Esophagus mucosa (tissue), 1 donor: ENCODE results near the gene ADAMTS17. TPM values are rescaled to one million over a fixed set of nuclear protein-coding genes. Genes with fewer than 3 reads are reported as not detected.
"Not testable (repeated sequence)": the region's sequence is repeated elsewhere in the genome, so short reads cannot be mapped to it uniquely, and the experiment has no call there.

Source experiments
- ATAC-seq: fragments of 200-7000 bp; cut with Tn5 transposase; one replicate; pipeline ENCODE4 v1.9.1; 2020
- total RNA-seq: library from RNA; stranded (reverse); gene quantifications from one replicate; pipeline ENCODE4 v1.2.4, GENCODE V29; 2023
- donor health status: DM: yes; HTN: yes; CAD: no.

Gene ADAMTS17
- total RNA-seq, 1 donor from 2014 or later, result 4.0 TPM

DNA sequence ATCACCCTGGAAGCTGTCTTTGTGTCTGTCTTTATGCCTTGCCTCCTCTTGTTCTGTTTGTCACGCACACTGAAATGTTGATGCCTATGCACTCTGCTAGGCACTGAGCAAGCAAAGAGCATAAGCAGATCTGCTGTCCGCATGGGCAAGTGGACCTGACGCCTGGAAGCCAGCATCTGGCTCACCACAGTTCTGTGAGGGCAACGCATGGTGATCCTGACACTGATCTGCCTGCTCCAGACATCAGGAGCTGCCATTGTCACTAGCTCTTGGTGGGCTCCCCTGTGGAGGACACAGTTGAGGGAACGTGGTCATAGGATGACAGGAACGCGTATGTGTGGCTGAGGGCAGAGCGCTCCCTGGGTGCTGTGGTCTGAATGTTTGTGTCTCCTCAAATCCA, 234.6 kb downstream of the ADAMTS17 start:
- ATAC-seq, result no peak

- ATAC-seq, result no peak
These were observed 235.0 kb downstream of the ADAMTS17 start for GRCh38 chr15:100106732-100107131.

GRCh38 chr15:100105101-100105500, 236.7 kb downstream of the ADAMTS17 start:
- no peak for ATAC-seq

- ATAC-seq, result no peak
These were observed 237.5 kb downstream of the ADAMTS17 start for GRCh38 chr15:100104245-100104644.

DNA sequence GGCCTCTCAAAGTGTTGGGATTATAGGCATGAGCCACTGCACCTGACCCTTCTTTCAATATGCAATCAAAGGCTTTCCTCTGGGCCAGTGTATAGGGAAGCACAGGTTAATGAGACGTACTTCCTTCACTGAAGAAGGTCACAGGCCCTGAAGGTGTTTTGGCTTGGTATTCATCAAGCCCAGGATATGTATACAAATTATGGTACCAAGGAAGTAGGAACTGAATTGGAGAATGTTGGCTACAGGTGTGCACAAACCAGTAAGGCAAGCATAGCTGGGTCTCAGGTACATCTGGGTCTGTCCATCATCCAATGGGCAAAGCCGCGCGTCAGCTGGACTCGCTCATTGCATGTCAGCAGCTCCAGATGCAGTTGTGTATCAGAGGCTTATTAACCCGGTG, 237.9 kb downstream of the ADAMTS17 start:
- ATAC-seq, result peak; percentile 89

- no peak for ATAC-seq
These were observed 240.2 kb downstream of the ADAMTS17 start for GRCh38 chr15:100101426-100102089.

- no peak for ATAC-seq
These were observed 240.8 kb downstream of the ADAMTS17 start for GRCh38 chr15:100100926-100101325.

GRCh38 chr15:100099976-100100375, 241.8 kb downstream of the ADAMTS17 start:
- no peak for ATAC-seq

DNA sequence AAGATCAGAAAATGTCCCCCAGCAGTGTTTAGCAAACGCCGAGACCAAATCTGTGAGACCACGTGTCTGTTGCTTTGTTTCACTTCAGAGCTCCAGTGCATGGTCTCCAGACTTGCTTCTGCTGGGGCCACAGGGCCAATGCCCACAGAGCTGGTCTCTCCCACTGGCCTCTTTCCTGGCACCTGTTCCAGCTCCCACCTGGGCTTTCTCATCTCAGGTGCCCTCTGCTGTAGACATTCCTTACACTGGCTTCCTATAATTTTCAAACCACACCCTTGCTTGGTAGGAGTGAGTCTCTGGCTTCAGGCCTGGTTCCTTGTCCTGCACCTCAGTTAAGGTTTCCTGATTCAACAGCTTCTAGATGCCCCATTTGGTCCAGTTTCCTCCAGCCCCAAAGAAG, 243.1 kb downstream of the ADAMTS17 start:
- no peak for ATAC-seq

DNA sequence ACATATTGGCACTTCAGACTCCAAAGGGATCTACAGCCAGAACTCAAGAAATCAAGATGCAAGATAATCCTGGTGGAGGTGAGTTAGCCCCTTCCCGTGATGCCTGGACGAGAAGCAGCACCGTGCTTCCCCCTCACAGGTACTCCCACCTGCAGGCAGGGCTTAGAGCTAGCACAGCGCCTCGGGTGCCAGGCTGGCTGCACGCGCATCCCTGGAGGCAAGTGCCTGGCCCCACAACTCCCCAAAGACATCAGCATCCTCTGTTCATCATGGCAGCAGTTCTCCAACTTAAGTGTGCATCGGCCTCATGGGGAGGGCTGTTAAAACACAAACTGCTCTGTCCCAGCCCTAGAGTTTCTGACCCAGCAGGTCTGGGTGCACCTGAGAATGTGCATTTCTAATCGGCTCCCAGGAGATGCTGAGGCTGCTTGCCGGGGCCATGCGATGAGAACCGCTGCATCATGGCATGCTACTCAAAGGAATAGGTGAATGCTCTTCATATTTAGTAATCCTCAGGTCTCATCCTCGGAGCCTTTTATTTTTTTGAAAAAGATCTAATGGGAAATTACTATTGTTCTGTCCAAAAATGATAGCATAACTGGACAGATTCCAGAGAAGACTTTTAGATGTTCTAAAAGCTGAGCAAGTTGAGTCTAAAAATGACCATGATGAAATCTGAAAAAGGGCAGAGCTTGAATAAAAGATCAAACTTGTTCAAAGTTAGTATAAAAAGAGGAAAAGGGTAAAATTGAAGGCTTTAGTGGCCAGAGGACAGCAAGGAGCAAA, 244.2 kb downstream of the ADAMTS17 start:
- ATAC-seq, result no peak

DNA sequence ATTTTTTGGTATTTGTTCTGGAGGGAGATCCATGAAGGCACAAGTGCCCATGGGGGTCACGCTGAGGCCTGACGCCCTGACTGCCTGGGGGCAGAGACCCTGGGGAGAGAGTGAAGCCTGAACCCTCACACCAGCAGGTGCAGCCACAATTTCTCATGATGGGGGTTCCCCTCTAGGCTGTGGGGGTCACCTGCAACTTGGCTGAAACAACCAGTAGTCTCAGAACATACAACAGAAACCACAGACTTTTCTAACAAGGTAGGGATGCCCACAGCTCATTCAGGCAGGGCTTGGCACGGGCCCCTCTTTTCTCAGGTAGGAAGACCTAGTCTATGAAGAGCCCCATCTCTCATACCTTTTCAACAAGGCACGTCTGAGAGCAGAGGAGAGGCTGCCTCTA, 245.1 kb downstream of the ADAMTS17 start:
- ATAC-seq, result no peak

DNA sequence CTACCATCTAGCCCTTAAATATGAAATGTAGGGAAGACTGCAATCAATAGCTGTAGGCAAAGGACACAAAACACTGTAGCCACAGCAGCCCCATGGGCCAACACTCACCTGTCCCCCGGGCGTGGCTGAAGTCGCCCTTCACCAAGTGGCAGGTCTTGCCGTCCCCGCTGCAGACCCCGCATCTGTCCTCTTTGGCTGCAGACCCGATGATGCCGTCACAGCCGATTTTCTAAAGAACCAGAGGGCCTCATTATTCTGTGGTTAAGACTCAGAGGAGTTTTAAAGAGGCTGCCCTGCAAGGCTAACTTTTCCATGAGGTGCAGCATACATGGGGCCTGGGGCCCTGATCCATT, 245.6 kb downstream of the ADAMTS17 start:
- ATAC-seq, result no peak

DNA sequence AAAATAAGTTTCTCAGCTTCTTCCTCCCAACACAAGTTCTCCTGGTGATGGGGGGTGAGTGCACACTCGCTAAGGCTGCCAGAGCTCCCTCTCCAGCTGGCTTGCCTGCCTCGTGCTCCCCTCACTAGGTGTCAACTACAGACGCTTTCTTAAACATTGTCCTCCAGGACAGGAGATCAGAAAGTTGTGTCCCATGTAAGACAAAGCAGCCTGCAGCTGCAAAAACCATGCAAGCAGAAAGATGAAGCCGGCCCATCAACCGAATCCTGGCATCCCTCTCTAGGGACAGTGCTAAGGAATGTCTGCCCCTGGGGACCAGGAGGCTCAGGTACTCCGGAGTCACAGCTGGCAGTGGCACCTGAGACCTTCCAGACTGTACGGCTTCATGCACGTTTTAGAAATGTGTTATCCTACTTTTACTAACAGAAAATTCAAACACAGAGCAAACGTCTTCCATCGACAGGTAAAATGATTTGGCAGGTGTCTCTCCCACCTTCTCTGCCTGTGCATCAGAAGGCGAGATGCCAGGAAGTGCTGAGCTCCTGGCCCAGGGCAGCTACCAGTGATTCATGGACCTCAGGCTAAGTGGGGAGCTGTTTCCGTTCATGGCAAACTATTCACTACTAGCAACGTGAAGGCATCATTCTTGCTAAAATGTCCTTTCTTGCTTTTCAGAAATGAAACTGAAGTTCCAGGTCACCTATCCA, 246.1 kb downstream of the ADAMTS17 start:
- no peak for ATAC-seq

GRCh38 chr15:100094127-100094510, 247.7 kb downstream of the ADAMTS17 start:
- ATAC-seq, result no peak

- no peak for ATAC-seq
These were observed 248.3 kb downstream of the ADAMTS17 start for GRCh38 chr15:100093211-100094126.

- ATAC-seq, result no peak
These were observed 249.7 kb downstream of the ADAMTS17 start for GRCh38 chr15:100092034-100092433.

DNA sequence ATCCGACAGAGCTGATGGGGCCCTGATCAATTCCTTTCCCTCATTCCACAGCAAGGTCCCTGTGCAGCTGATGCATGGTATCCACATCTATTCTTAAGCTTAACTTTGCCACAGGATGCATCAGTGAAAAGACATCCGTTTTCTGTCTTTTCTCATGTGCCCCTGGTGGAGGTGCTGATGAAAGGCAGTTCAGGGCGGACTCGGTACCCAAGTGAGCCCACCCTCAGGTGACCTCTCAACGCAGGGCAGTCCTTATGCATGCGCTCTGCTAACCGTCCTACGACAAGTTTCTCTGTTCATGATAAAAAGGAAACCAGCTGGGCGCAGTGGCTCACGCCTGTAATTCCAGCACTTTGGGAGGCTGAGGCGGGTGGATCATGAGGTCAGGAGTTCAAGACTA, 251.4 kb downstream of the ADAMTS17 start:
- ATAC-seq, result no peak

DNA sequence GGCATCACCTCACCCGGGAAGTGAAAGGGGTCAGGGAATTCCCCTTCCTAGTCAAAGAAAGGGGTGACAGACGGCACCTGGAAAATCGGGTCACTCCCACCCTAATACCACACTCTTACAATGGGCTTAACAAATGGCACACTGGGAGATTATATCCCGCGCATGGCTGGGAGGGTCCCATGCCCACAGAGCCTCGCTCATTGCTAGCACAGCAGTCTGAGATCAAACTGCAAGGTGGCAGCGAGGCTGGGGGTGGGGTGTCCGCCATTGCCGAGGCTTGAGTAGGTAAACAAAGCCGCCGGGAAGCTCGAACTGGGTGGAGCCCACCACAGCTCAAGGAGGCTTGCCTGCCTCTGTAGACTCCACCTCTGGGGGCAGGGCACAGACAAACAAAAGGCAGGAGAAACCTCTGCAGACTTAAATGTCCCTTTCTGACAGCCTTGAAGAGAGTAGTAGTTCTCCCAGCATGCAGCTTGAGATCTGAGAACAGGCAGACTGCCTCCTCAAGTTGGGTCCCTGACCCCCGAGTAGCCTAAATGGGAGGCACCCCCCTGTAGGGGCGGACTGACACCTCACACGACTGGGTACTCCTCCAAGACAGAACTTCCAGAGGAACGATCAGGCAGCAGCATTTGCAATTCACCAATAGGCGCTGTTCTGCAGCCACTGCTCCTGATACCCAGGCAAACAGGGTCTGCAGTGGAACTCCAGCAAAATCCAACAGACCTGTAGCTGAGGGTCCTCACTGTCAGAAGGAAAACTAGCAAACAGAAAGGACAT, 257.5 kb downstream of the ADAMTS17 start:
- not testable (repeated sequence) for ATAC-seq

- no peak for ATAC-seq
These were observed 258.2 kb downstream of the ADAMTS17 start for GRCh38 chr15:100083572-100083971.

GRCh38 chr15:100082761-100083402, 258.9 kb downstream of the ADAMTS17 start:
- no peak for ATAC-seq

- no peak for ATAC-seq
These were observed 260.3 kb downstream of the ADAMTS17 start for GRCh38 chr15:100081454-100081853.
